Measurements from ENCODE around the gene PRSS53.
"Not testable (repeated sequence)": the region's sequence is repeated elsewhere in the genome, so short reads cannot be mapped to it uniquely, and the experiment has no call there.

Gene PRSS53

GRCh38 chr16:31088459-31089183 is at the start of gene PRSS53:
Gene PRSS53, minus strand, starts transcription at chr16:31088943. Its CDS starts 134 bp downstream, at chr16:31088809.
- FAIRE-seq = no peak

- not testable (repeated sequence) for FAIRE-seq
These were observed 48.2 kb upstream of the PRSS53 start for GRCh38 chr16:31136822-31137499.

- FAIRE-seq = no peak
These were observed 47.5 kb upstream of the PRSS53 start for GRCh38 chr16:31136287-31136662.

- FAIRE-seq = no peak
These were observed 47.0 kb upstream of the PRSS53 start, which contains the start of gene PRSS8 for GRCh38 chr16:31135535-31136286. Gene PRSS8, minus strand, starts transcription at chr16:31135727. Its CDS starts 229 bp downstream, at chr16:31135498.

GRCh38 chr16:31134625-31135534 is 46.1 kb upstream of the PRSS53 start:
- no peak for FAIRE-seq

GRCh38 chr16:31134091-31134571 is 45.4 kb upstream of the PRSS53 start:
- no peak for FAIRE-seq

GRCh38 chr16:31133046-31133501 is 44.3 kb upstream of the PRSS53 start:
- FAIRE-seq = no peak

GRCh38 chr16:31132303-31132979 is 43.7 kb upstream of the PRSS53 start:
- no peak for FAIRE-seq

GRCh38 chr16:31131841-31132271 is 43.1 kb upstream of the PRSS53 start:
- no peak for FAIRE-seq

- no peak for FAIRE-seq
These were observed 42.7 kb upstream of the PRSS53 start for GRCh38 chr16:31131416-31131815.

- no peak for FAIRE-seq
These were observed 42.2 kb upstream of the PRSS53 start for GRCh38 chr16:31130899-31131298.

GRCh38 chr16:31130336-31130891 is 41.7 kb upstream of the PRSS53 start:
- no peak for FAIRE-seq

- FAIRE-seq = no peak
These were observed 41.0 kb upstream of the PRSS53 start for GRCh38 chr16:31129568-31130335.

GRCh38 chr16:31128711-31129567 is 40.2 kb upstream of the PRSS53 start:
- no peak for FAIRE-seq

- FAIRE-seq = no peak
These were observed 38.4 kb upstream of the PRSS53 start for GRCh38 chr16:31127182-31127581.

- no peak for FAIRE-seq
These were observed 37.1 kb upstream of the PRSS53 start for GRCh38 chr16:31125844-31126243.

- FAIRE-seq = no peak
These were observed 31.4 kb upstream of the PRSS53 start for GRCh38 chr16:31120129-31120528.

- no peak for FAIRE-seq
These were observed 29.7 kb upstream of the PRSS53 start for GRCh38 chr16:31118223-31119155.
